HepG2 (cell line): ENCODE results near the gene SLC12A5. TPM values are rescaled to one million over a fixed set of nuclear protein-coding genes. Genes with fewer than 3 reads are reported as not detected.
A peak's percentile ranks its signal among the peaks of the same experiment; 100 is the strongest.

Experiments
- CBFB ChIP-seq: sonication (generic); formaldehyde crosslinking; IDR thresholded peaks from 2 replicates; pipeline ENCODE4 v1.4.0; 2020; ENCODE audit warnings: missing genetic modification reagents
- CBX5 ChIP-seq: sonication (generic); formaldehyde crosslinking; IDR thresholded peaks from 2 replicates; pipeline ENCODE4 v1.4.0; 2020; ENCODE audit warnings: missing genetic modification reagents, borderline replicate concordance
- CC2D1A ChIP-seq: sonication (generic); formaldehyde crosslinking; IDR thresholded peaks from 2 replicates; pipeline ENCODE4 v1.8.1; 2023; ENCODE audit warnings: mild to moderate bottlenecking, missing genetic modification reagents
- ETV5 ChIP-seq: IDR thresholded peaks from 2 replicates; pipeline ENCODE4 v1.6.1; 2018; ENCODE audit warnings: missing biosample characterization, missing genetic modification reagents, inconsistent platforms, borderline replicate concordance
- FOXM1 ChIP-seq: sonication (generic); formaldehyde crosslinking; IDR thresholded peaks from 2 replicates; pipeline ENCODE4 v1.5.0; 2020; ENCODE audit warnings: missing genetic modification reagents
- GFI1 ChIP-seq: sonication (generic); formaldehyde crosslinking; IDR thresholded peaks from 2 replicates; pipeline ENCODE4 v1.5.0; 2020; ENCODE audit warnings: missing genetic modification reagents, mild to moderate bottlenecking, borderline replicate concordance
- HDAC6 ChIP-seq: fragments of 200-600 bp; sonication (generic); IDR thresholded peaks from 2 replicates; pipeline ENCODE4 v1.7.0; 2017; ENCODE audit warnings: mild to moderate bottlenecking, antibody characterized with exemption, low read length, low read depth
- IKZF5 ChIP-seq: IDR thresholded peaks from 2 replicates; pipeline ENCODE4 v1.6.1; 2018; ENCODE audit warnings: missing genetic modification reagents, mild to moderate bottlenecking, missing compliant biosample characterization
- KDM1A ChIP-seq: IDR thresholded peaks from 2 replicates; pipeline ENCODE4 v1.6.1; 2016; ENCODE audit warnings: missing compliant biosample characterization
- KLF9 ChIP-seq: IDR thresholded peaks from 2 replicates; pipeline ENCODE4 v1.6.1; 2016; ENCODE audit warnings: low read depth
- MAFK ChIP-seq, 2 experiments: IDR thresholded peaks in 1 of 2; conservative IDR thresholded peaks in 1 of 2; 2 replicates each; pipeline ENCODE4 v1.6.1; 2011; ENCODE audit warnings: improper control_type of control experiment in 2 of 2, low read length in 2 of 2
- NFATC3 ChIP-seq: sonication (generic); formaldehyde crosslinking; IDR thresholded peaks from 2 replicates; pipeline ENCODE4 v1.5.1; 2020; ENCODE audit warnings: mild to moderate bottlenecking, missing genetic modification reagents
- NFKB2 ChIP-seq: sonication (generic); formaldehyde crosslinking; IDR thresholded peaks from 2 replicates; pipeline ENCODE4 v1.4.0; 2020; ENCODE audit warnings: missing genetic modification reagents, borderline replicate concordance
- PAF1 ChIP-seq: IDR thresholded peaks from 2 replicates; pipeline ENCODE4 v1.6.1; 2016; ENCODE audit warnings: missing genetic modification reagents, missing compliant biosample characterization
- RBAK ChIP-seq: sonication (generic); formaldehyde crosslinking; IDR thresholded peaks from 2 replicates; pipeline ENCODE4 v1.5.1; 2020; ENCODE audit warnings: mild to moderate bottlenecking, missing genetic modification reagents
- RNF2 ChIP-seq: fragments of 450-650 bp; conservative IDR thresholded peaks from 2 replicates; pipeline ENCODE4 v1.6.1; 2016; ENCODE audit warnings: low read depth
- RXRA ChIP-seq: sonication (generic); formaldehyde crosslinking; IDR thresholded peaks from 2 replicates; pipeline ENCODE4 v1.5.1; 2020; ENCODE audit warnings: missing genetic modification reagents
- SP140L ChIP-seq: sonication (generic); formaldehyde crosslinking; IDR thresholded peaks from 2 replicates; pipeline ENCODE4 v1.4.0; 2020; ENCODE audit warnings: missing genetic modification reagents, borderline replicate concordance
- SRSF9 ChIP-seq: fragments of 200-400 bp; formaldehyde crosslinking; IDR thresholded peaks from 2 replicates; pipeline ENCODE4 v1.6.1; 2018; ENCODE audit warnings: borderline replicate concordance, mild to moderate bottlenecking, low read depth, low read length; ENCODE audit not compliant: insufficient read depth, poor library complexity, severe bottlenecking
- ZBTB1 ChIP-seq: sonication (generic); formaldehyde crosslinking; IDR thresholded peaks from 2 replicates; pipeline ENCODE4 v1.4.0; 2020; ENCODE audit warnings: missing genetic modification reagents, borderline replicate concordance
- ZFP41 ChIP-seq: sonication (generic); formaldehyde crosslinking; IDR thresholded peaks from 2 replicates; pipeline ENCODE4 v1.4.0; 2020; ENCODE audit warnings: mild to moderate bottlenecking, missing genetic modification reagents, borderline replicate concordance
- ZFX ChIP-seq: sonication (generic); formaldehyde crosslinking; IDR thresholded peaks from 2 replicates; pipeline ENCODE4 v1.4.0; 2020; ENCODE audit warnings: mild to moderate bottlenecking, low read depth, missing genetic modification reagents, moderate library complexity
- ZKSCAN5 ChIP-seq: sonication (generic); formaldehyde crosslinking; IDR thresholded peaks from 2 replicates; pipeline ENCODE4 v1.5.1; 2020; ENCODE audit warnings: mild to moderate bottlenecking, missing genetic modification reagents
- ZNF207 ChIP-seq: fragments of 450-650 bp; IDR thresholded peaks from 2 replicates; pipeline ENCODE4 v1.6.1; 2016; ENCODE audit warnings: antibody characterized with exemption, borderline replicate concordance
- ZNF263 ChIP-seq: sonication (generic); formaldehyde crosslinking; IDR thresholded peaks from 2 replicates; pipeline ENCODE4 v1.4.0; 2020; ENCODE audit warnings: missing genetic modification reagents
- ZNF710 ChIP-seq: sonication (generic); formaldehyde crosslinking; IDR thresholded peaks from 2 replicates; pipeline ENCODE4 v1.5.0; 2020; ENCODE audit warnings: mild to moderate bottlenecking, missing genetic modification reagents, borderline replicate concordance
- ZNF724P ChIP-seq: sonication (generic); formaldehyde crosslinking; IDR thresholded peaks from 2 replicates; pipeline ENCODE4 v1.8.0; 2022; ENCODE audit warnings: missing genetic modification reagents, borderline replicate concordance
- ZNF790 ChIP-seq: sonication (generic); formaldehyde crosslinking; IDR thresholded peaks from 2 replicates; pipeline ENCODE4 v1.8.0; 2022; ENCODE audit warnings: missing genetic modification reagents, mild to moderate bottlenecking, borderline replicate concordance
- ZNF891 ChIP-seq: sonication (generic); formaldehyde crosslinking; IDR thresholded peaks from 2 replicates; pipeline ENCODE4 v1.5.0; 2020; ENCODE audit warnings: mild to moderate bottlenecking, missing genetic modification reagents
- polyA plus RNA-seq, 8 experiments: library from polyadenylated mRNA; depleted of rRNA in 3 of 8; stranded (reverse) in 7 of 8; unstranded in 1 of 8; fragments of >200 nt; fragmentation: Illumina TruSeq in 4 of 8; extraction: Trizol in 4 of 8; gene quantifications; 2 replicates each; pipeline versions ENCODE4 v1.2.1 to v1.2.3, GENCODE V29; 2011 to 2016; ENCODE audit warnings: low read depth in 4 of 8, missing spikeins in 1 of 8, mixed read lengths in 1 of 8; ENCODE audit not compliant: insufficient read depth in 1 of 8
- total RNA-seq, 5 experiments: library from RNA; depleted of rRNA; stranded (reverse); fragments of >200 nt; fragmentation: Illumina TruSeq; extraction: Trizol; gene quantifications; 2 replicates each; pipeline ENCODE4 v1.2.3, GENCODE V29; 2016; ENCODE audit warnings: low read depth in 1 of 5

SLC12A5 gene
- total and polyA plus RNA-seq, 2 of the 13 experiments (the other 11 are each of a cell fraction or from before 2014, with no cell fraction given) = 4.3 to 5.4 TPM

DNA sequence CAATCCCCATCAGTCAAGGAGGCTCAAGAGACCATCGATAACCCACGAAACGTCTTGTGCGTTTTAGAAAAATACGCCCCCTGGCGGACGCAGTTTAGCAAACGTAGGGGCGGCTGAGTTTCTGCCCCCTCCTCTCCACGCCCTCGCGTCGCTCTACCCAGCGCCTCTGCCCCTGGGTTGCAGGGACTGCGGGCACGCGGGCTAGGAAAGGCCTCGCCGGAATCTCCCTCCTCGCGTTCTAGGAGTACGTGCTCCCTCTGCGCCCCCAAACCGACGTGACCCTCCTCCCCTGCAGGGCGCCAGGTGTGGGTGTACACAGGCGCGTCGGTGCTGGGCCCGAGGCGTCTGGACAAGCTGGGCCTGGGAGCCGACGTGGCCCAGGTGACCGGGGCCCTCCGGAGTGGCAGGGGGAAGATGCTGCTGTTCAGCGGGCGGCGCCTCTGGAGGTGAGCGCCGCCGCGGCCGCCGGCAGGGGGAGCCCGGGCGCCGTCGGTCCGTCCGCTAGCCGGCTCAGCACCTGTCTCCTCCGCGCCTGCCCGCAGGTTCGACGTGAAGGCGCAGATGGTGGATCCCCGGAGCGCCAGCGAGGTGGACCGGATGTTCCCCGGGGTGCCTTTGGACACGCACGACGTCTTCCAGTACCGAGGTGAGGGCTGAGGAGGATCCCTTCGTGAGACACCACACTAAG lies 15.0 kb upstream of the SLC12A5 start (continued):
- TF ChIP-seq ZKSCAN5 (CRISPR knock-in tag) (no peak), ZBTB1 (no peak), RXRA (CRISPR knock-in tag) (peak; percentile 25), ZFP41 (CRISPR knock-in tag) (0 out of 2 replicates have a peak, but pooled peaks have one; percentile 18), KDM1A (CRISPR knock-in tag) (peak; percentile 33; the same call in 1 of the 2 replicates), ZNF263 (CRISPR knock-in tag) (peak; percentile 75), CBX5 (CRISPR knock-in tag) (peak; percentile 12; the same call in 1 of the 2 replicates), KLF9 (no peak; the same call in 1 of the 2 replicates), SRSF9 (no peak), CC2D1A (CRISPR knock-in tag) (no peak), ZNF710 (CRISPR knock-in tag) (no peak; the same call in 1 of the 2 replicates), RNF2 (peak; percentile 92), NFATC3 (no peak), ETV5 (CRISPR knock-in tag) (no peak; the same call in 1 of the 2 replicates), ZNF790 (CRISPR knock-in tag) (no peak), FOXM1 (CRISPR knock-in tag) (no peak), SP140L (CRISPR knock-in tag) (no peak), NFKB2 (CRISPR knock-in tag) (peak; percentile 80; the same call in 1 of the 2 replicates), IKZF5 (peak; percentile 42; the same call in 1 of the 2 replicates), CBFB (CRISPR knock-in tag) (peak; percentile 85), PAF1 (no peak), ZNF724P (CRISPR knock-in tag) (no peak), RBAK (no peak; the same call in 1 of the 2 replicates), ZNF891 (peak; percentile 93), ZFX (CRISPR knock-in tag) (peak; percentile 72; the same call in 1 of the 2 replicates), GFI1 (CRISPR knock-in tag) (peak; percentile 52; the same call in 1 of the 2 replicates), HDAC6 (no peak), MAFK (conservative IDR thresholded peaks at IDR 0.05 in 1 of 2, IDR thresholded peaks at IDR 0.05 in 1 of 2; ENCODE audit: low read length in 2 of 2) (no peak), ZNF207 (no peak)
